Measurements from ENCODE around the gene UGT1A8. TPM values are rescaled to one million over a fixed set of nuclear protein-coding genes. Genes with fewer than 3 reads are reported as not detected.
A peak's percentile ranks its signal among the peaks of the same experiment; 100 is the strongest.

UGT1A8 gene
- total and polyA plus RNA-seq, 7 donors = 1.8 to 8.8 (median 7.4) TPM; not detected in 4

DNA sequence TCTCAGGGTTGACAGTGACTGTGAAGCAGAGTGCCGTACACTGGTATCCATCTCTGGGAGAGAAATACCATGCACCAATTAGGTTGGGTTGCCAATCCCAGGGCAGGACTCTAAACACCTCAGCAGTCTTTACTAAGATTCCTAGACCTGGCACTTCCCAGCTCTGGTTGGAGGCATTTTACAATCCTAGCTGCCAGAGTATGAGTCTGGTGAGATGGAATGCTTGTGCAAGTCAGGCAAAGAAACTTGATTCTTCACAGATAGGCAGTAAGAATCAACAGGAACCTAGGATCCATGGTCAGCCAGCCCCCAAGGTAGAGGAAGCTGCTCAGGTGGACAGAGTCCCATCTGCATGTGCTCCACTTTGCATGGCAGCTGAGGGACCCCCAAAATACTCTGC, 89.3 kb downstream of the UGT1A8 start:
- WGBS, 2 donors = 0 to 49% methylated on average over 1 of the region's 1 CpG
- TF ChIP-seq POLR2A (IDR thresholded peaks at IDR 0.05) = no peak
- TF ChIP-seq EP300 (IDR thresholded peaks at IDR 0.05) = no peak
- TF ChIP-seq, protein P1, sequence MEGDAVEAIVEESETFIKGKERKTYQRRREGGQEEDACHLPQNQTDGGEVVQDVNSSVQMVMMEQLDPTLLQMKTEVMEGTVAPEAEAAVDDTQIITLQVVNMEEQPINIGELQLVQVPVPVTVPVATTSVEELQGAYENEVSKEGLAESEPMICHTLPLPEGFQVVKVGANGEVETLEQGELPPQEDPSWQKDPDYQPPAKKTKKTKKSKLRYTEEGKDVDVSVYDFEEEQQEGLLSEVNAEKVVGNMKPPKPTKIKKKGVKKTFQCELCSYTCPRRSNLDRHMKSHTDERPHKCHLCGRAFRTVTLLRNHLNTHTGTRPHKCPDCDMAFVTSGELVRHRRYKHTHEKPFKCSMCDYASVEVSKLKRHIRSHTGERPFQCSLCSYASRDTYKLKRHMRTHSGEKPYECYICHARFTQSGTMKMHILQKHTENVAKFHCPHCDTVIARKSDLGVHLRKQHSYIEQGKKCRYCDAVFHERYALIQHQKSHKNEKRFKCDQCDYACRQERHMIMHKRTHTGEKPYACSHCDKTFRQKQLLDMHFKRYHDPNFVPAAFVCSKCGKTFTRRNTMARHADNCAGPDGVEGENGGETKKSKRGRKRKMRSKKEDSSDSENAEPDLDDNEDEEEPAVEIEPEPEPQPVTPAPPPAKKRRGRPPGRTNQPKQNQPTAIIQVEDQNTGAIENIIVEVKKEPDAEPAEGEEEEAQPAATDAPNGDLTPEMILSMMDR (IDR thresholded peaks at IDR 0.05) = no peak
- no peak for TF ChIP-seq POLR2AphosphoS5 (IDR thresholded peaks at IDR 0.05)
- Histone ChIP-seq H3K9me3 (no peaks in the 10 kb centered on the region), H3K4me3 (no peak overlapping the region), H3K36me3 (no peaks in the 10 kb centered on the region), H3K27me3 (no peaks in the 10 kb centered on the region), H3K4me1 (no peaks in the 10 kb centered on the region), H3K27ac (no peak overlapping the region)
- intact Hi-C loops (cut with DNase I) = no loop called here
- DNase-seq = no peak

DNA sequence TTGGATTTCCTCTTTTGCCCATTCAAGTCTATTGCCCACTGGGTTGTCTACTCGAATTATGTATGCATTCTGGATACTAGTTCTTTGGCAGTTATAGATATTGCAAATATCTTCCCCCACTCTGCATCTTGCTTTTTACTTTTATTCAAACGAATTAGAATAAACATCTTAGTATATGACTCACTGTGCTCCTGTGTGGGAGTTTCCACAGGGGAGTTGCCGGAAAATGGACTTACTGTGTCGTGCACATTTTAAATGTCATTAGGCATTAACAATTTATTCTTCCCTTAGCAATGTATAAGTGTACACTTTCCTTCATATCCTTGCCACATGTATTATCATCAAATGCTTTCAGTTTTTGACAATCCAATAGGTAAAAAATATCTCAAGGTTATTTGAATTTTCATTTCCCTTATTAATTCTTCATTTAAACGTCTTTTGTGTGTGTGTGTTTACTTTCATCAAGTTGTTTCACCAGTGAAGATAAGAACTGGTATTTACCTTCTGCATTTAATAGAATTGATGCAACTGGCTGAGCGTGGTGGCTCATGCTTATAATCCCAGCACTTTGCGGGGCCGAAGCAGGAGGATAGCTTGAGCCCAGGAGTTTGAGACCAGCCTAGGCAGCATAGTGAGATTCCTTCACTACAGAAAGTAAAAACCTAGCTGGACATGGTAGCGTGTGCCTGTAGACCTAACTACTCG, 90.7 kb downstream of the UGT1A8 start:
- H3K27ac ChIP-seq = no peak overlapping the region
- TF ChIP-seq, protein P1 (IDR thresholded peaks at IDR 0.05) = no peak
- no peak for TF ChIP-seq POLR2AphosphoS5 (IDR thresholded peaks at IDR 0.05)
- no peak for TF ChIP-seq EP300 (IDR thresholded peaks at IDR 0.05)
- TF ChIP-seq POLR2A (IDR thresholded peaks at IDR 0.05) = no peak
- intact Hi-C loops (cut with DNase I) = no loop called here
- no peaks in the 10 kb centered on the region for H3K36me3 ChIP-seq
- 80% methylated on average over 10 of the region's 10 CpGs for WGBS, 2 donors
- no peaks in the 10 kb centered on the region for H3K27me3 ChIP-seq
- H3K9me3 ChIP-seq = no peaks in the 10 kb centered on the region
- H3K4me3 ChIP-seq = no peak overlapping the region
- H3K4me1 ChIP-seq = no peaks in the 10 kb centered on the region
- no peak for DNase-seq

DNA sequence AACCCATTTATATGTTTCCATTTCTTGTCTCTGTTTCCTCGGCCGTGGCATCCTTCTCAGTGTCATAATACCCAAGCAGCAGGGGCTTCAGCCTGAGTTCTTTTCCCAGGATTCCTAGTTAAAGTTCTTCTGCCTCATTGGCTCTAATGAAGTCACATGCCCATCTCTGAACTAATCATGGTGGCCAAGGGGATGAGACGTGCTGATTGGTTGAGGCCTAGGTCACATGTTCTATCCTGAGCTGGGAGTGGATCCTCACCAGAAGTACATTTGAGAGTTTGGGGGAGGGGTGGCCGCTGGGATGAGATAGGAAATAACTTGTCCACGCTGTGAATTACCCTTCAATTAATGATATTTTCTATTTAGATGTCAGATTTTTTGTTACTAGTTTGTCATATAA, 91.5 kb downstream of the UGT1A8 start:
- TF ChIP-seq EP300 (IDR thresholded peaks at IDR 0.05) (no peak), POLR2AphosphoS5 (IDR thresholded peaks at IDR 0.05) (no peak)
- Histone ChIP-seq H3K27ac (no peak overlapping the region), H3K4me1 (no peaks in the 10 kb centered on the region), H3K27me3 (no peaks in the 10 kb centered on the region), H3K4me3 (no peak overlapping the region), H3K9me3 (no peaks in the 10 kb centered on the region), H3K36me3 (no peaks in the 10 kb centered on the region)
- intact Hi-C loops (cut with DNase I) = no loop called here
- DNase-seq = no peak
- WGBS, 2 donors = 90 to 95% methylated on average over 5 of the region's 5 CpGs

DNA sequence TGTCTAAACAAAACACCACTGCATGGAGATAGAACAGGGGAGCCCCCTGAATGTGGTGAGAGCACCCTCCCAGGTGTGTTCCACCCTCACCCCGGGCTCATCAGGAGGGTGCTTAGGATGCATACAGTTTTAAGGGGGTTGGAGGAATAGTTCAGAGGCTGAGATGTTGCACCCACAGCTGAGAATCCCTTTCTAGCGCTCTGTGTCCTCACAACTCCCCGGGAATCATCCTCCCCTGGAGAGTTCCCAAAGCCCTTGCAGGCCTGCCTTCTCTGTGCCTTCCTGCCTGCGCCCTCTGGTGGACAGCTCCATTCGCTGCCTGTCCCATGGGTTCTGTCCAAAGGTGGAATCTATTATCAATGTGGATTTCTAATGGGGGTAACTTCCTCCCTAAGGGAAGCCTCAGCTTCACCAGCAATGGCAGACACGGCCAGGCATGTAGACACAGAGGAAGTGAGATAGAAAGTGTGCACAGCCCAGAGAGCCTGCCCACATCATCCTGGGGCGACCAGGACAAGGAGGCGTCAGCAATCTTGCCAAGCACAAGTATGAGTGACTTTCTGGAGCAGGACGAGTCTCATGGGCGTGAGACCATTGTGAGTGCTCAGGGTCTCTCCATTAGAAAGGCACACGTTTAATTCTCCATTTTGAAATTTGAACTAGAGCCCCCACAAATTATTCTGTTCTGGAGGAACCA, 94.0 kb downstream of the UGT1A8 start:
- Histone ChIP-seq H3K4me3 (no peak overlapping the region), H3K9me3 (no peaks in the 10 kb centered on the region), H3K27ac (no peak overlapping the region), H3K27me3 (no peaks in the 10 kb centered on the region), H3K36me3 (no peaks in the 10 kb centered on the region), H3K4me1 (no peaks in the 10 kb centered on the region)
- TF ChIP-seq, protein P1 (IDR thresholded peaks at IDR 0.05) = peak in 3 of 4 experiments; percentile 33 to 57 (median 36)
- TF ChIP-seq EP300 (IDR thresholded peaks at IDR 0.05) = no peak
- intact Hi-C loops (cut with DNase I) = no loop called here
- 42 to 43% methylated on average over 11 of the region's 11 CpGs for WGBS, 2 donors
- peak; percentile 78 for DNase-seq

DNA sequence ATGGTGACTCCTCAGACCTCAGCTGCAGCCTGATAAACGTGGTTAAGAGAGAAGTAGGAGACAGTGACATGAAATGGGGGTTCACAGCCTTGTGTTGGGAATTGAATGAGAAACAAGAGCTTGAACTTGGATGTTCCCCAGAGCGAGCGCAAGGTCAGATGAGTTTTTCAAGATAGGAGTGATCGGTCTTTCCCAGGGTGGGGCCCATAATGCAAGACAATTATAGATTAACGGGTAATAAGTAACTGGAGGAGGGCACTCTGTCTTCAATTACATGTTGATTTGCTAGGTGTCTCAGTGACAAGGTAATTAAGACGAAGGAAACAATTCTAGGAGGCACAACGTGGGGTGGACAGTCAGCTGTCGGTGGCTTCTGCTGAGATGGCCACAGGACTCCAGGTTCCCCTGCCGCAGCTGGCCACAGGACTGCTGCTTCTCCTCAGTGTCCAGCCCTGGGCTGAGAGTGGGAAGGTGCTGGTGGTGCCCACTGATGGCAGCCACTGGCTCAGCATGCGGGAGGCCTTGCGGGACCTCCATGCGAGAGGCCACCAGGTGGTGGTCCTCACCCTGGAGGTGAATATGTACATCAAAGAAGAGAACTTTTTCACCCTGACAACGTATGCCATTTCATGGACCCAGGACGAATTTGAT, 95.3 kb downstream of the UGT1A8 start, which contains the start of gene UGT1A5:
Gene UGT1A5 (plus strand): TSS at position 297 of the 651 bp plus-strand sequence. CDS start 85 bp downstream, at position 382.
- Histone ChIP-seq H3K9me3 (no peaks in the 10 kb centered on the region), H3K4me1 (no peaks in the 10 kb centered on the region), H3K36me3 (no peaks in the 10 kb centered on the region), H3K4me3 (no peak within 1 kb of the TSS), H3K27ac (no peak within 1 kb of the TSS), H3K27me3 (no peaks in the 10 kb centered on the region)
- 72 to 83% methylated on average over 14 of the region's 14 CpGs for WGBS, 2 donors
- DNase-seq = no peak
- intact Hi-C loops (cut with DNase I) = no loop called here
- TF ChIP-seq POLR2A (IDR thresholded peaks at IDR 0.05) (no peak), EP300 (IDR thresholded peaks at IDR 0.05) (no peak), POLR2AphosphoS5 (IDR thresholded peaks at IDR 0.05) (no peak)
- TF ChIP-seq, protein P1 (IDR thresholded peaks at IDR 0.05) = no peak

Data from sigmoid colon (tissue), 7 donors.